Activated naive CD4-positive, alpha-beta T cell treated with anti-CD3 and anti-CD28 coated beads, Interleukin-2, amount 50 U/mL, for 72 hours (primary cell): Measurements from ENCODE around the gene RSPH1. TPM values are rescaled to one million over a fixed set of nuclear protein-coding genes. Genes with fewer than 3 reads are reported as not detected.
A peak's percentile ranks its signal among the peaks of the same experiment; 100 is the strongest.

Experiments used
- ATAC-seq, 2 donors: fragments of 150-1000 bp; cut with Tn5 transposase; 2 replicates each; pipeline ENCODE4 v1.10.0; 2021; ENCODE audit warnings: mild to moderate bottlenecking in 2 of 2, moderate library complexity in 2 of 2
- DNase-seq, 2 donors: peaks; one replicate each; pipeline ENCODE4 v3.0.0; 2021 to 2022; ENCODE audit warnings: low spot score in 2 of 2
- H3K27ac Mint-ChIP-seq, 2 donors: one replicate each; pipeline ENCODE4 v1.8.0; 2022; ENCODE audit warnings: mild to moderate bottlenecking in 2 of 2, mixed read lengths in 2 of 2
- H3K36me3 Mint-ChIP-seq, 2 donors: one replicate each; pipeline ENCODE4 v1.8.0; 2022; ENCODE audit warnings: mixed read lengths in 2 of 2
- H3K9me3 Mint-ChIP-seq, 2 donors: one replicate each; pipeline ENCODE4 v1.8.0; 2022; ENCODE audit warnings: mixed read lengths in 2 of 2
- total RNA-seq, 2 donors: library from RNA; stranded (reverse); gene quantifications; one replicate each; pipeline ENCODE4 v1.2.3, GENCODE V29; 2022

RSPH1 gene
- total RNA-seq, 2 donors from 2014 or later: 0.11 to 0.33 TPM

DNA sequence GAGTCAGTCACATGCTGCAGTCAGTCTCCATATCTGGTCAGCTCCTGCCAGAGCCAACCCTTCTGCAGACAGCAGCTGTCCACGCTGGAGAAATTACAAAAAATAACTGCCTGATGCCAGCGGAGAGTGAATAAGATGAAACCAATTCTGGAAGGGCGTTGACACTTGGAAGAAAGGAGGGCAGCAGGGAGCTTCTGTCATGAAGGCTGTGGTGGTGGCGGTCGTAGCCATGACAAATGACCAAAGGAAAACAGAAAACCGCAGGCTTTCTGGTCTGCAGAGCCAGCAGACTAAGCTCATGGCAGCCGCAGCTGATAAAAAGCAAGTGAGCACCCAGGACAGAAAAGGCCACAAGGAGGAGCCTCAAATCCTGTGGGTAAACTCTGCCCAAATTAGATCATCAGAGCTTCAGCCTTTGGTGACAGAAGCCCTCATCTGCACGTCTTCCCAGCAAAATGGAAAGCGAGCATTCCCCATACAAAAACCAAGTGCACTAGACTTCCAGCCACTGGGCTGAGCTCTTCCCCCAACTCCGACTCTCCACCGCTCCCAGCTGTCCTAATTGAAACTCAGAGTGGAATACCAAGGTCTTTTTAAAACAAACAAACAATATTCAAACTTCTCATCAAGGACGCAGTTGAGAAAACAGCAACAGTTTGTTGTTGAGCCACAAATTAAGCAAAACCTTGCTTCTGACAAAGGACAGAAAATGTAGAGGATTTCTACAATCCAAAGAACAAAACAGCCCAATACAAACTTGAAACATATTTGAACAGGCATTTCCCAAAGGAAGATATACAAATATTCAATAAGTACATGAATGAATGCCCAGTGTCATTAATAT lies 28.7 kb downstream of the RSPH1 start:
- DNase-seq: peak in 1 of 2 donors; percentile 47
- Mint-ChIP-seq H3K9me3 (peaks cover 7 to 14% of the 10 kb centered on the region in 2 donors), H3K27ac (no peak overlapping the region), H3K36me3 (peaks cover 0 to 15% of the 10 kb centered on the region in 2 donors)
- peak in 1 of 2 donors; percentile 52 for ATAC-seq

DNA sequence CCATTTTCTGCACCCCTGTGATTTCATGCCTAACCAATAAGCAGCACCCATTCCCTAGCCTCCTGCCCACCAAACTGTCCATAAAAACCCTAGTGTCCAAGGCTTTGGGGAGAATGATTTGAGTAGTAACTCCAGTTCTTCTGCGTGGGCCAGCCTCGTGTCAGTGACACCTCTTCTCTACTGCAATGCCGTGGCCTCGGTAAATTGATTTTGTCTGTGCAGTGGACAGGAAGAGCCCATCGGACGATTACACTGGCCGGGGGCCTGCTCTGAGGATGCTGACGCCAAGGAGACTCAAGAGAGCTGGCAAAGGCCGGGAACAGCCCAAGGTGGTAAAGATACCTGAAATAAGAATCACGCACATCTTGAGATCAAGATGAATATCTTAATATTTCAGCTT lies 29.3 kb downstream of the RSPH1 start:
- no peak overlapping the region for H3K27ac Mint-ChIP-seq
- peaks cover 7 to 14% of the 10 kb centered on the region in 2 donors for H3K9me3 Mint-ChIP-seq
- no peak for DNase-seq
- peaks cover 0 to 15% of the 10 kb centered on the region in 2 donors for H3K36me3 Mint-ChIP-seq
- no peak for ATAC-seq

DNA sequence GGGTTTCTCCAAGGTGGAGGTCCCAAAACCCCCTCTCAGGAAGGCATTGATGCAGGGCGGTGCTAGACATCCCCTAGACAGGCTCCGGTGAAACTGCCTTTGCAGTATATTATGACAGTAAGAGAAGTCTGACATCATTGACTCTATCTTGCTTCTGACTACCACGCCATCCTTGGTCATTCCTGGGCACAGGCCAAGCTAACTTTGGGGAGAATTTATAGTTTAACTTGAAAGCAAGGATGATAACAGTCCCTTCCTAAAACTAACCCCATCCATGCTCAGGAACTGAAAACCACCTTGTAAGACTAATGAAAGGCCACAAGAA lies 30.3 kb downstream of the RSPH1 start:
- H3K27ac Mint-ChIP-seq: peak overlapping the region in 1 of 2 donors; percentile 17
- peaks cover 0 to 23% of the 10 kb centered on the region in 2 donors for H3K36me3 Mint-ChIP-seq
- peaks cover 7 to 19% of the 10 kb centered on the region in 2 donors for H3K9me3 Mint-ChIP-seq
- DNase-seq: no peak
- no peak for ATAC-seq

DNA sequence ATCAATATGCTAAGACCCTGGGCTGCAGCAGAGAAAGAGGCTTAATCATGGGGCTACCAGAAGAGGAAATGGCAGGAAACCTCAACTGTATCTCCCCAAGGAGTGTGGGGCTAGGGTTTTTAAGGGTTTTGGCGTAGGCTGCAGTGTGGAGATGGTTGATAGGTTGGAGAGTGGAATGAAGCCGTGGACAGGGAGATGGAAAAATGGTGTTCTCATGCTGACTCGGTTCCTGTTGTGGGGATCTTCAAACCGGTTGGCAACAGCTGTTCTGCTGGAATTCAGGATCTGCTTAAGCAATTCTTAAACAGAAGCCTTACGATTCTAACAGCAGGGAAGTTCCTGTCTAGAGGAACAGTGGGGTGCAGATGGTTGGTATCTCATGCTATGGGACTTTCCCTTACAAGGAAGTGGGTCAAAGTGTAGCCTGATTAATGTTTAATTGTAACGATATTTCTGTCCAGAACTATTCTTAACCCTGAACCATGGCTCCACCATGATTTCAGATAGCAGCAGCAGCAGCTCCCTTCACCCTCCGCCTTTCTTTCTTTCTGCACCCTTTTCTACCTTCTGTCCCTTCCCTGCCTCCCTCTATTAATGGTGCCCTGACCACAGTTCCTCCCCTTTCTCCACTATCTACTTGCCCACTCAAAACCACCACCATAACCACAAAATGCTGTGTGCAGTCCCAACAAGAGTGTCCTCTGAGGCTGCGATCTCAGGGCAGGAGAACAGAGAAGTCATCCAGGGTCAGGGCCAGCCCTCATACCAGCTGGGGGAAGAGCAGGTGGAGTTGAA lies 30.8 kb downstream of the RSPH1 start:
- H3K27ac Mint-ChIP-seq: peak overlapping the region in 1 of 2 donors; percentile 17
- peaks cover 0 to 23% of the 10 kb centered on the region in 2 donors for H3K36me3 Mint-ChIP-seq
- peaks cover 7 to 19% of the 10 kb centered on the region in 2 donors for H3K9me3 Mint-ChIP-seq
- no peak for ATAC-seq
- no peak for DNase-seq

DNA sequence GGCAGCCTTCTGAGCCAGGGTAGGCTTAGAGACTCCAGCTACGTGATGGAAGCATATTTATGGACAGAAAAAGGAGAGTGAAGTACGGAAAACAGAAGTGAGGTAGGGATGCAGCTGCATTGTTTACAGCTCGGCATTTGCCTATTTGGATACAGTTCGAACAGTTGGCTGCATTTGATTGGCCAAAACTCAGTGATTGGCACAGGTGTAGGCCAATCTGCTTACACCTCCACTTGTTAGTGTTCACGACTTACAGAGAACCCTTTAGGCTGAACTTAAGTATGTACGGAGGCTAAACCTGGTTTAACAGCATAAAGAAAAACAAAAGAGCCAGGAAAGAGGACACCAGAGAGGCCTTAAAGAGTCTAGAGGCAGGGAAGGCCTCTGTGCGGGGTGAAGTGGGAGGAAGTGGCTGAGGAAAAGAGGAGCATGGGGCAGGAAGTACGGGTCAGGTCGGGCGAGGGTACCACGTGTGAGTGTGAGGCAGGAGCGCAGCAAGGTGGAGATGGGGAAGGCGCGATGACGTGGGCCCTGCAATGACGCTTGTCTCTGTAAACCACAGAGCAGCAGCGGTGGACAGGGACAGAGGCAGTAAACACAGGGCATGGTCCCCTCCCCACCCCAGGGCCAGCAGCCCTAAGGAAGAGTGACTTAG lies 32.0 kb downstream of the RSPH1 start:
- peaks cover 7 to 19% of the 10 kb centered on the region in 2 donors for H3K9me3 Mint-ChIP-seq
- H3K36me3 Mint-ChIP-seq: peaks cover 0 to 23% of the 10 kb centered on the region in 2 donors
- DNase-seq (peak; percentile 61 to 69), ATAC-seq (peak; percentile 35 to 70)
- H3K27ac Mint-ChIP-seq: peak overlapping the region; percentile 48 to 81

DNA sequence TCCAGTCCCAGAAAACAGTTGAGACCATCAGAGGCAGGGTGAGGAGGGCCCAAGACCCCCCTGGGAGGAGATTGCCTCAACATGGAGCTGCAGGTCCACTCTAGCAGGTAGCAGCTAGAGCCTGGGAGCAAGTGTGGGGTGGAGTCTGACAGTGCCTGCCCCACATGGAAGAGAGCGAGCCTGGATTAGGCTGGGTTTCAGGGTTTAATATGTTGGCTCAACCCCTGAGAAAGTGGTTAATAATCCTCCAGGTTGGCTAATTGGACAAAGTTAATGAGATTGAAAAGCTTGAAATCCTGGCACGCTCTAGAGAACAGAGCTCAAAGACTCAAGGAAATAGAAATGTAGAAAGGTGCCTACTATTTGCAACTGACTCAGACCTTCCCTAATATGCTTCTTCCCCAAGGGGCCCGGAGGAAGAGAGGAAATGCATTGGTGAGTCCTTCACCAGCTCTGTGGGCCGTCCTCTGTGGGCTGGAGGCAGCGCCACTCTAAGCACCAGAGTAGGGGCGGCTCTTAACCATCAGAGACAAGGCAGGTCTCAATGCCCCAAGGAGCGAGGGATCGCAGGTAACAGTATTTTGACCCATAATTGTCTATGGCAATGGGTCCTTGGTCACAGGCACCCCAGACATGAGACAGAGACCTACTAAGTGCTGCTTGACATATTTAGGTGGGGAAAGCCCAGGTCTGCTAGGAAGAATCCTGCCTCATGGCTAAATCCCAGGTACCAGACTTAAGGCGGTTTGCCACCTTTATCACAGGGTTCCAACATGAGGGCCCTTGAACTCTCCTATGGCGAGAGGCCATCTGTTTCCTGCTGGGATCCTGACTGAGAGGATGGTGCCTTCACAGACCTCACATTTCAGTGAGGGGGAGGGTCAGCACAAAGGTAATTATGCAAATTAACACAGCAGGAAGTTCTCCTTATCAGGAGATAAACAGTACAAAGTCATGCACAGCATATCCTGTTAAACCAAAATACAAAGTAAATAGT lies 33.8 kb downstream of the RSPH1 start:
- peaks cover 7 to 19% of the 10 kb centered on the region in 2 donors for H3K9me3 Mint-ChIP-seq
- H3K36me3 Mint-ChIP-seq: peaks cover 0 to 23% of the 10 kb centered on the region in 2 donors
- H3K27ac Mint-ChIP-seq: peak overlapping the region in 1 of 2 donors; percentile 79
- ATAC-seq (no peak), DNase-seq (peak in 1 of 2 donors; percentile 28)

DNA sequence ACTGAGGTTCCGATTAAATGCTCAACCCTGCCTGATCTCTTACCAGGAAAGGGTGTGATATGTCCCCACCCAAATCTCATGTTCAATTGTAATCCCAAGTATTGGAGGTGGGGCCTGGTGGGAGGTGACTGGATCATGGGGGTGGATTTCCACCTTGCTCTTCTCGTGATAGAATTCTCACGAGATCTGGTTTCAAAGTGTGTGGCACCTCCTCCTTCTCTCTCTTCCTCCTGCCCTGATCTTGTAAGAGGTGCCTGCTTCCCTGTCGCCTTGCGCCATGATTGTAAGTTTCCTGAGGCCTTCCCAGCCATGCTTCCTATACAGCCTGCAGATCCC lies 34.9 kb downstream of the RSPH1 start:
- Mint-ChIP-seq H3K27ac (peak overlapping the region; percentile 73 to 79), H3K36me3 (peaks cover 0 to 23% of the 10 kb centered on the region in 2 donors)
- no peak for ATAC-seq

DNA sequence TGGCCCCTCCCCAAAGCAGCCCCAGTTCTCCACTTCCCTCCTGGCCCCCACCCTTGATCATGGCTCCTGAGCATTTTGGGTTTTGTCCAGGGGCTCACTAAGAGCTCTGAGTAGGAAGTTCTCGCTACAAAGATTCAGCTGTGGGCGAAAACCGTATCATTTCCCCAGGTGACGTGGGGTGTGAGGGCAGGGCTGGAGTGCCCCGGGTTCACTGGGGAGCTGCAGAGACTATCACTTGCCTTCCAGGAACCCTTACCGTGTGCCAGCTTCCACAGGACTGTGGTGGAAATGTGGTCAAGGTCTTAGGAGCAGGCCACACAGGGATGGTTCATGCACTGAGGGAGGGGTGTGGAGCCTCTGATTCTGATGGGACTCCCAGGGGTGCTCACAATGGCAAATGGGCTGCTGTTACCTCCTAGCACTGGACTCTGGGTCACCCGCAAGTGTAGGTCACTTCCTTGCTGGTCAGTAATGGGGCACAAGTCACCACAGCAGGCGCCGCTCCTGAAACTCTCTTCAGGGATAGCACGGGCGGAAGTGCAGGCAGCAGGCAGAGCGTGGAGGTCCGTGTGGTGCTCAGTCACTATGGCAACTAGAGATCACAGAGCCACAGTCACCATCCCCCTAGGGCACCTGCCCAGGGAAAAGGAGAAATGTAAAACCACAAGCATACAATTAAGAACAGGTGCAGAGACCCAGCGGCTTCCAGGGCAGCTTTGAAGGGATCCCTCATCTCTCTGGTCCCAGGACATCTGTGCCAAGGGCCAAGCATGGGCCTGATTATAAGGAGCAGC lies 35.4 kb downstream of the RSPH1 start:
- peak; percentile 48 to 66 for DNase-seq
- Mint-ChIP-seq H3K27ac (peak overlapping the region; percentile 73 to 79), H3K36me3 (peaks cover 0 to 23% of the 10 kb centered on the region in 2 donors), H3K9me3 (peaks cover 7 to 19% of the 10 kb centered on the region in 2 donors)
- ATAC-seq: peak; percentile 70 to 81

More for the DNA sequence above, 34.9 kb downstream of the RSPH1 start:
- DNase-seq: no peak
- peaks cover 7 to 19% of the 10 kb centered on the region in 2 donors for H3K9me3 Mint-ChIP-seq

DNA sequence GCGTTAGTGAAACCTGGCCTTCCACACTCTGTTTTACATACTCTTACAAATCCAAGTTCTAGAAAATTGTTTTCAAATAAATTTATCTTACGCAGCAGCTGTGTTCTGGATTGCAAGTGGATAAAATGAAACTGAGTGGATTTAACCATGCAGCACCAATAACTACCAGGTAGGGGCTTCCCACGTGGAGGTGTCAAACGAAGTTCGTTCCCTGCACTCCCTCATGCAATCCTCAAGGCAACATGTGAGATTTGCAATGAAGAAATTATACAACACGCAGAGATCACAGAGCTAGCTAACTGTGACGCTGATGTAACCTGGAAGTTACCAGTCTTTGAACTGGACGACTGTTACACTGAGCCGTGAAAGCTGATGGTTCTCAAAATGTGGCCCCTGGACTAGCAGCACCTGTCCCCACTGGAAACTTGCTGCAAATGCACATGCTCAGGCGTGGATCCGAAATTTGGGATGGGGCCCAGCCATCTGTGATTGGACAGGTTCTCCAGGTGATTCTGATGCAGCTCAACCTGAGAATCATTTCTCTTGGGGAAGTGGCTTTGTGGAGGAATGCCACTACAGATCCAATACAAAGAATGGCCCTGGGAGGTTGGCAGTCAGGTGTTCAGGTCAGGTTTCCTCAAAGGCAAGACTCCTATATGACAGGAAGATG lies 36.3 kb downstream of the RSPH1 start:
- DNase-seq (no peak), ATAC-seq (no peak)
- peak overlapping the region; percentile 62 to 79 for H3K27ac Mint-ChIP-seq
- peaks cover 7 to 19% of the 10 kb centered on the region in 2 donors for H3K9me3 Mint-ChIP-seq
- H3K36me3 Mint-ChIP-seq: peaks cover 0 to 23% of the 10 kb centered on the region in 2 donors

DNA sequence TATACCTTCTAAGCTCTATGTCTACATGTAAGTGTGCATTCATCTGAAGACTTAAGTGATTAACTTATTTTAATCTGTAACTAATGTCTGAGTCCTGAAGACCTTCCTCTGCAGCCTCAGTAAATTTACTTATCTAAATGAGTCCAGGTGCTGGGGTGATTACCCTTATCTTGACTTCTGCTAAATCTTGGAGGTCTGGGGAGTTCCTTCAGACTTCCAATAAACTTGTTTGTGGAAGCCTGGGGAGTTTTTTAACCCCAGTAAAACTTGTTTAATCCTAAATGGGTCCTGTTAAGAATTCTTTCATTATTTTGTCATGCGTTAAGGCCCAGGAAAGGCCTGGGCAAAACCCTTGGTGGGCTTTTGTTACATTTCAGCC lies 37.0 kb downstream of the RSPH1 start:
- ATAC-seq: no peak
- H3K36me3 Mint-ChIP-seq: peaks cover 0 to 19% of the 10 kb centered on the region in 2 donors
- DNase-seq: no peak
- peaks cover 4 to 16% of the 10 kb centered on the region in 2 donors for H3K9me3 Mint-ChIP-seq
- no peak overlapping the region for H3K27ac Mint-ChIP-seq

DNA sequence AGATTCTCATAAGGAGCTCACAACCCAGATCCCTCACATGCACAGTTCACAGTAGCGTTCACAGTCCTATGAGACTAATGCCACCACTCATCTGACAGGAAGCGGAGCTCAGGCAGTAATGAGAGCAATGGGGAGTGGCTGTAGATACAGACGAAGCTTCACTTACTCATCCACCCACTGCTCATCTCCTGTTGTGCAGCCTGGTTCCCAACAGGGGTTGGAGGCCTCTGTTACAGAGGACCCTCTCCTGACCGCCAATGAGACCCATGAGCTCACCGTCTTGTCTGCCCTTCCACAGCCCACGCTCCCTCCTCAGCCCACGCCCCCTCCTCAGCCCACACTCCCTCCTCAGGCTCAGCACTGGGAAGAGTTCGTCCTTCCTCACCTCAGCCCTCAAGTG lies 39.6 kb downstream of the RSPH1 start:
- Mint-ChIP-seq H3K36me3 (peaks cover 0 to 6% of the 10 kb centered on the region in 2 donors), H3K9me3 (peaks cover 0 to 5% of the 10 kb centered on the region in 2 donors), H3K27ac (no peak overlapping the region)
- ATAC-seq (peak; percentile 79 to 86), DNase-seq (peak in 1 of 2 donors; percentile 38)

DNA sequence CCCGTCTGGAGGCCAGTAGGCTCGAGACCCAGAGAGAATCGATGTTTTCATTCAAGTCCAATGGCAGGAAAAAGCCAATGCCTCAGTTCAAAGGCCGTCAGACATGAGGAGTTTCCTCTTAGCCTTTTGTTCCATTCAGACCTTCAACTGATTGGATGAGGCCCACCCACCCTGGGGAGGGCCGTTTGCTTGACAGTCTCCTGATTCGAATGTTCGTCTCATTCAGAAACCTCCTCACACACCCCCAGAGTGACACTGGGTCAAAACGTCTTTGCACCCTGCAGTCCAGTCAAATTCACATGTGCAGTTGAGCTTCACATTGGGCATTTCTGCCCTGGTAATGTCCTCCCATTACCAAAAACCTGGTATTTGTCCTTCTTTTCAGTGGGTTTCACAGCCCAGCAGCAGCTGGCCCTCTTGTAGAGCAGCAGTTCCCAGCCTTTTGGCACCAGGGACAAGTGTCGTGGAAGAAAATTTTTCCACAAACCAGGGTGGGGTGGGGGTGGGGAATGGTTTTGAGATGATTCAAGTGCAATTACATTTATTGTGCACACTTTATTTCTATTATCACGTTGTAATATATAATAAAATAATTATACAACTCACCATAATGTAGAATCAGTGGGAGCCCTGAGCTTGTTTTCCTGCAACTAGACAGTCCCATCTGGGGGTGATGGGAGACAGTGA lies 40.1 kb downstream of the RSPH1 start:
- no peaks in the 10 kb centered on the region for H3K9me3 Mint-ChIP-seq
- no peak for ATAC-seq
- DNase-seq: no peak
- H3K27ac Mint-ChIP-seq: no peak overlapping the region
- H3K36me3 Mint-ChIP-seq: peaks cover 0 to under 1% of the 10 kb centered on the region in 2 donors

DNA sequence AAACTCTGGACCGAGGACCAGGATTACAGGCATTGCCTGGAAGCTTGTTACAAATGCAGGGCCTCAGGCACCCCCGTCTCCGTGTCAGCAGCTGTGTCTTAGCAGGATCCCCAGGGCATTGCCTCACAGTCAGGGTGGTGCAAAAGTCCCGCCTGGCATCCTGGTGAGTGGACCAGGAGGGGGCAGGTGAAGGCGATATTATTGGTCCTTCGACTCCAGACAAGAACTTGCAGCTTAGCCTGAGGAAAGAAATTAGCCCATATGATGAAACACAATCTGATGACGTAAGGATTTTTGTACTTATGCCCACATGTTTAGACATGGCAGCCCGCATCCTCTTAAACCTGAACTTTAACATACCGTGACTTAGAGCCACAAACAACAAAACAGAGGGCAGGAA lies 40.8 kb downstream of the RSPH1 start:
- DNase-seq: no peak
- H3K9me3 Mint-ChIP-seq: no peaks in the 10 kb centered on the region
- ATAC-seq: no peak
- H3K36me3 Mint-ChIP-seq: no peaks in the 10 kb centered on the region
- H3K27ac Mint-ChIP-seq: no peak overlapping the region

DNA sequence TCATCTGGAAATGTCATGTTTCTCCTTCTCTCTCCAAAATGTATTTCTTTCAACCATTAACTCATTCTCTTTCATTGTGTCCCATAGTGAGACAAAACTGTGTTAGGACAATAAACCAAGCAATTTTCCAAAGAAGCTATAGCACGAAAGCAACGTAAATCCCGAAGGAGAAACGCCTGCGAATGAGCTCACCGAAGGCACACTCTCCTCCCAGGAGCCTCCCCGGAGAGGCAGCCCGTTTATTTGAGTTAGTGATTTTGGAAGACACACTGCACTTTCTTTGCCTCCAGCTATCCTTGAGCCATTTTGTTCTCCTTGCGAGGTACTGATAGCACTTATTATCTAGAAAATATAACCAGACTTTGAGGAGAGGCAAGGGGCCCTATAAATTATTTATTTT lies 41.2 kb downstream of the RSPH1 start:
- ATAC-seq (no peak), DNase-seq (no peak)
- no peaks in the 10 kb centered on the region for H3K9me3 Mint-ChIP-seq
- no peak overlapping the region for H3K27ac Mint-ChIP-seq
- H3K36me3 Mint-ChIP-seq: no peaks in the 10 kb centered on the region
